ENCODE measurements around the gene DOCK10.
"Not testable (repeated sequence)": the region's sequence is repeated elsewhere in the genome, so short reads cannot be mapped to it uniquely, and the experiment has no call there.

DNA sequence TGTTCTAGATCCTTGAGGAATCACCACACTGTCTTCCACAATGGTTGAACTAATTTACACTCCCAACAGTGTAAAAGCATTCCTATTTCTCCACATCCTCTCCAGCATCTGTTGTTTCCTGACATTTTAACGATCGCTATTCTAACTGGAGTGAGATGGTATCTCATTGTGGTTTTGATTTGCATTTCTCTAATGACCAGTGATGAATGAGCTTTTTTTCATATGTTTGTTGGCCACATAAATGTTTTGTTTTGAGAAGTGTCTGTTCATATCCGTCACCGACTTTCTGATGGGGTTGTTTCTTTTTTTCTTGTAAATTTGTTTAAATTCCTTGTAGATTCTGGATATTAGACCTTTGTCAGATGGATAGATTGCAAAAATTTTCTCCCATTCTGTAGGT is 5.2 kb upstream of the DOCK10 start:
- TF ChIP-seq EZH2 (IDR thresholded peaks at IDR 0.05; ENCODE audit: borderline replicate concordance); EZH2phosphoT487 (IDR thresholded peaks at IDR 0.05; ENCODE audit: low read depth, severe bottlenecking, unreplicated experiment): not testable (repeated sequence)
- TF ChIP-seq, protein P1, sequence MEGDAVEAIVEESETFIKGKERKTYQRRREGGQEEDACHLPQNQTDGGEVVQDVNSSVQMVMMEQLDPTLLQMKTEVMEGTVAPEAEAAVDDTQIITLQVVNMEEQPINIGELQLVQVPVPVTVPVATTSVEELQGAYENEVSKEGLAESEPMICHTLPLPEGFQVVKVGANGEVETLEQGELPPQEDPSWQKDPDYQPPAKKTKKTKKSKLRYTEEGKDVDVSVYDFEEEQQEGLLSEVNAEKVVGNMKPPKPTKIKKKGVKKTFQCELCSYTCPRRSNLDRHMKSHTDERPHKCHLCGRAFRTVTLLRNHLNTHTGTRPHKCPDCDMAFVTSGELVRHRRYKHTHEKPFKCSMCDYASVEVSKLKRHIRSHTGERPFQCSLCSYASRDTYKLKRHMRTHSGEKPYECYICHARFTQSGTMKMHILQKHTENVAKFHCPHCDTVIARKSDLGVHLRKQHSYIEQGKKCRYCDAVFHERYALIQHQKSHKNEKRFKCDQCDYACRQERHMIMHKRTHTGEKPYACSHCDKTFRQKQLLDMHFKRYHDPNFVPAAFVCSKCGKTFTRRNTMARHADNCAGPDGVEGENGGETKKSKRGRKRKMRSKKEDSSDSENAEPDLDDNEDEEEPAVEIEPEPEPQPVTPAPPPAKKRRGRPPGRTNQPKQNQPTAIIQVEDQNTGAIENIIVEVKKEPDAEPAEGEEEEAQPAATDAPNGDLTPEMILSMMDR (IDR thresholded peaks at IDR 0.05; ENCODE audit: poor library complexity): not testable (repeated sequence)
